NB4 (cell line): ENCODE results near the gene CCDC38.

Experiments
- DNase-seq: peaks from one replicate; pipeline ENCODE4 v3.0.0; 2010; ENCODE audit warnings: low read depth
- H3K4me3 ChIP-seq: one replicate; pipeline ENCODE4 v1.5.1; 2011; ENCODE audit warnings: mild to moderate bottlenecking, low read depth, low read length, moderate library complexity
- CTCF ChIP-seq: IDR thresholded peaks from one replicate; pipeline ENCODE4 v1.5.1; 2012; ENCODE audit warnings: low read depth, low read length
- MAX ChIP-seq: IDR thresholded peaks from 2 replicates; pipeline ENCODE4 v1.6.1; 2011; ENCODE audit warnings: low read depth, low read length
- MYC ChIP-seq: IDR thresholded peaks from 2 replicates; pipeline ENCODE4 v1.6.1; 2011; ENCODE audit warnings: low read depth, low read length
- POLR2A ChIP-seq: IDR thresholded peaks from 2 replicates; pipeline ENCODE4 v1.6.1; 2011; ENCODE audit warnings: mild to moderate bottlenecking; ENCODE audit not compliant: insufficient read length; ENCODE audit errors: extremely low read depth

CCDC38 gene

GRCh38 chr12:95919110-95919509 is 23.3 kb downstream of the CCDC38 start:
- TF ChIP-seq CTCF (no peak), MAX (no peak), POLR2A (no peak), MYC (no peak)
- DNase-seq: no peak

GRCh38 chr12:95918194-95918993 is 24.0 kb downstream of the CCDC38 start:
- DNase-seq: peak; percentile 75
- TF ChIP-seq MAX (no peak), CTCF (peak; percentile 99), POLR2A (no peak), MYC (no peak)
- H3K4me3 ChIP-seq: no peak overlapping the region

More at GRCh38 chr12:95919110-95919509, 23.3 kb downstream of the CCDC38 start:
- H3K4me3 ChIP-seq: no peak overlapping the region

GRCh38 chr12:95909871-95910270 is 32.5 kb downstream of the CCDC38 start:
- H3K4me3 ChIP-seq: no peak overlapping the region
- TF ChIP-seq MAX (no peak), POLR2A (no peak), MYC (no peak), CTCF (no peak)
- DNase-seq: no peak

- no peak for DNase-seq
- TF ChIP-seq MAX: no peak
- no peak for TF ChIP-seq POLR2A
- TF ChIP-seq CTCF: no peak
- TF ChIP-seq MYC: no peak
- H3K4me3 ChIP-seq: no peak overlapping the region
Measured at GRCh38 chr12:95908573-95908972, 33.8 kb downstream of the CCDC38 start.

GRCh38 chr12:95898081-95898480 is 44.3 kb downstream of the CCDC38 start:
- no peak for TF ChIP-seq MAX
- no peak for TF ChIP-seq CTCF
- TF ChIP-seq POLR2A: no peak
- TF ChIP-seq MYC: no peak
- no peak for DNase-seq
- H3K4me3 ChIP-seq: no peak overlapping the region

GRCh38 chr12:95896846-95897245 is 45.6 kb downstream of the CCDC38 start:
- TF ChIP-seq MAX: no peak
- TF ChIP-seq POLR2A: no peak
- no peak for TF ChIP-seq CTCF
- TF ChIP-seq MYC: no peak
- no peak for DNase-seq

More at GRCh38 chr12:95896846-95897245, 45.6 kb downstream of the CCDC38 start:
- H3K4me3 ChIP-seq: no peak overlapping the region
